Stimulated activated CD4-positive, alpha-beta T cell treated with anti-CD3 and anti-CD28 coated beads, Interleukin-1b, Interleukin-23, amount 100 ng/mL, for 48 hours (primary cell): Measurements from ENCODE around the gene ITM2B.
"Not testable (repeated sequence)": the region's sequence is repeated elsewhere in the genome, so short reads cannot be mapped to it uniquely, and the experiment has no call there.

Source experiments
- DNase-seq: peaks from one replicate; pipeline ENCODE4 v3.0.0-alpha.2; 2020

ITM2B gene

GRCh38 chr13:48233046-48233888, at the start of gene ITM2B:
Gene ITM2B, plus strand, starts transcription at chr13:48233206. Its CDS starts 155 bp downstream, at chr13:48233361.
- peak; percentile 63 for DNase-seq

- no peak for DNase-seq
These were observed 48.7 kb upstream of the ITM2B start for GRCh38 chr13:48184260-48184659.

GRCh38 chr13:48185018-48185417, 48.0 kb upstream of the ITM2B start:
- no peak for DNase-seq

GRCh38 chr13:48186722-48187121, 46.3 kb upstream of the ITM2B start:
- DNase-seq: no peak

GRCh38 chr13:48188131-48188530, 44.9 kb upstream of the ITM2B start:
- no peak for DNase-seq

GRCh38 chr13:48188601-48189000, 44.4 kb upstream of the ITM2B start:
- no peak for DNase-seq

GRCh38 chr13:48189171-48189570, 43.8 kb upstream of the ITM2B start:
- no peak for DNase-seq

- DNase-seq: no peak
These were observed 40.5 kb upstream of the ITM2B start for GRCh38 chr13:48192411-48192935.

GRCh38 chr13:48194379-48194754, 38.6 kb upstream of the ITM2B start:
- no peak for DNase-seq

GRCh38 chr13:48199404-48199946, 33.5 kb upstream of the ITM2B start:
- DNase-seq: no peak

GRCh38 chr13:48201044-48201443, 32.0 kb upstream of the ITM2B start:
- DNase-seq: no peak

GRCh38 chr13:48207207-48207606, 25.8 kb upstream of the ITM2B start:
- DNase-seq: not testable (repeated sequence)

GRCh38 chr13:48210178-48210577, 22.8 kb upstream of the ITM2B start:
- DNase-seq: no peak

GRCh38 chr13:48214519-48215121, 18.4 kb upstream of the ITM2B start:
- no peak for DNase-seq

- DNase-seq: not testable (repeated sequence)
These were observed 17.3 kb upstream of the ITM2B start for GRCh38 chr13:48215511-48216203.

- no peak for DNase-seq
These were observed 16.7 kb upstream of the ITM2B start for GRCh38 chr13:48216204-48216711.

GRCh38 chr13:48220592-48220980, 12.4 kb upstream of the ITM2B start:
- peak; percentile 36 for DNase-seq

GRCh38 chr13:48220981-48221685, 11.9 kb upstream of the ITM2B start:
- DNase-seq: no peak

GRCh38 chr13:48221686-48222187, 11.3 kb upstream of the ITM2B start:
- no peak for DNase-seq

- DNase-seq: no peak
These were observed 10.4 kb upstream of the ITM2B start for GRCh38 chr13:48222358-48223301.

GRCh38 chr13:48224701-48225100, 8.3 kb upstream of the ITM2B start:
- no peak for DNase-seq
